Cardiac muscle cell (in vitro differentiated cells and primary cell): ENCODE measurements around the gene SLC35B2. TPM values are rescaled to one million over a fixed set of nuclear protein-coding genes. Genes with fewer than 3 reads are reported as not detected.
A peak's percentile ranks its signal among the peaks of the same experiment; 100 is the strongest.

Experiments
- DNase-seq, 2 donors: peaks; one replicate each; pipeline versions ENCODE4 v3.0.0 to v3.0.0-alpha.2; 2010 to 2017; ENCODE audit warnings: low read depth in 1 of 2, low spot score in 1 of 2
- H3K27ac ChIP-seq: fragments of 200-600 bp; sonication (generic); 2 replicates; pipeline ENCODE4 v1.5.1; 2016
- H3K27me3 ChIP-seq: fragments of 200-600 bp; sonication (generic); 2 replicates; pipeline ENCODE4 v1.6.0; 2016; ENCODE audit warnings: control low read depth
- H3K36me3 ChIP-seq: fragments of 200-600 bp; sonication (generic); 2 replicates; pipeline ENCODE4 v1.5.1; 2016; ENCODE audit warnings: control low read depth
- H3K4me1 ChIP-seq: fragments of 200-600 bp; sonication (generic); 2 replicates; pipeline ENCODE4 v1.8.1; 2017; ENCODE audit warnings: low read depth, mild to moderate bottlenecking, mixed run types
- H3K4me3 ChIP-seq: fragments of 200-600 bp; sonication (generic); 2 replicates; pipeline ENCODE4 v1.5.1; 2016; ENCODE audit warnings: mild to moderate bottlenecking
- H3K9me3 ChIP-seq: fragments of 200-600 bp; sonication (generic); 2 replicates; pipeline ENCODE4 v1.5.1; 2017; ENCODE audit warnings: low read depth, mild to moderate bottlenecking, control low read depth
- polyA plus RNA-seq: library from polyadenylated mRNA; unstranded; fragments of >200 nt; fragmentation: Nextera tagmentation; extraction: Ambion mirVana; gene quantifications from 2 replicates; pipeline ENCODE4 v1.2.1, GENCODE V29; 2016
- total RNA-seq: library from RNA; depleted of rRNA; stranded (reverse); fragments of >200 nt; gene quantifications from 2 replicates; pipeline ENCODE4 v1.2.3, GENCODE V29; 2016
- TF ChIP-seq, protein P1 (sequence below): IDR thresholded peaks from 2 replicates; pipeline ENCODE4 v1.5.1; 2012; ENCODE audit warnings: low read depth, mild to moderate bottlenecking, low read length

The SLC35B2 gene
- total and polyA plus RNA-seq, 2 experiments from 2014 or later, result 34.3 to 63.3 TPM

DNA sequence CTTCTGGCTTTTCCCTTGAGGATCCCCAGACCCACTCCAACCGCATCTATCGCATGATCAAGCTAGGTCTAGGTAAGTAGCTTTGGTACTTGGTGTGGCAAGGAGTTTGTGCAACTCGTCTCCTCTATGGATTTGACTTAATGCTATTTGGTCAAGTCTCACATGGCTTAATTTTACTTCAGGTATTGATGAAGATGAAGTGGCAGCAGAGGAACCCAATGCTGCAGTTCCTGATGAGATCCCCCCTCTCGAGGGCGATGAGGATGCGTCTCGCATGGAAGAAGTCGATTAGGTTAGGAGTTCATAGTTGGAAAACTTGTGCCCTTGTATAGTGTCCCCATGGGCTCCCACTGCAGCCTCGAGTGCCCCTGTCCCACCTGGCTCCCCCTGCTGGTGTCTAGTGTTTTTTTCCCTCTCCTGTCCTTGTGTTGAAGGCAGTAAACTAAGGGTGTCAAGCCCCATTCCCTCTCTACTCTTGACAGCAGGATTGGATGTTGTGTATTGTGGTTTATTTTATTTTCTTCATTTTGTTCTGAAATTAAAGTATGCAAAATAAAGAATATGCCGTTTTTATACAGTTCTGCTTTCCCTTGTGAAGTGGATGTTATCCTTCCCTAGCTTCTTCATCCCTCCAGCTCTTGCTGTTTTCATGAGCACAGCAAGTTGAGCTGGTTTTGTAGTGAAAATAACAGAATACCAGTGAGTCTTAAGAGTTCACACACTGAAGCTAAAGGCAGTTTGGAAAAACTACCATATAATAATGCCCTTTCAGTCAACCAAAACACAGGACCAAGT is 3.8 kb downstream of the SLC35B2 start:
- Histone ChIP-seq H3K27ac (no peak overlapping the region), H3K4me1 (peaks cover 6% of the 10 kb centered on the region), H3K9me3 (no peaks in the 10 kb centered on the region), H3K4me3 (no peak overlapping the region), H3K36me3 (peaks cover 70% of the 10 kb centered on the region), H3K27me3 (no peaks in the 10 kb centered on the region)
- TF ChIP-seq, protein P1, sequence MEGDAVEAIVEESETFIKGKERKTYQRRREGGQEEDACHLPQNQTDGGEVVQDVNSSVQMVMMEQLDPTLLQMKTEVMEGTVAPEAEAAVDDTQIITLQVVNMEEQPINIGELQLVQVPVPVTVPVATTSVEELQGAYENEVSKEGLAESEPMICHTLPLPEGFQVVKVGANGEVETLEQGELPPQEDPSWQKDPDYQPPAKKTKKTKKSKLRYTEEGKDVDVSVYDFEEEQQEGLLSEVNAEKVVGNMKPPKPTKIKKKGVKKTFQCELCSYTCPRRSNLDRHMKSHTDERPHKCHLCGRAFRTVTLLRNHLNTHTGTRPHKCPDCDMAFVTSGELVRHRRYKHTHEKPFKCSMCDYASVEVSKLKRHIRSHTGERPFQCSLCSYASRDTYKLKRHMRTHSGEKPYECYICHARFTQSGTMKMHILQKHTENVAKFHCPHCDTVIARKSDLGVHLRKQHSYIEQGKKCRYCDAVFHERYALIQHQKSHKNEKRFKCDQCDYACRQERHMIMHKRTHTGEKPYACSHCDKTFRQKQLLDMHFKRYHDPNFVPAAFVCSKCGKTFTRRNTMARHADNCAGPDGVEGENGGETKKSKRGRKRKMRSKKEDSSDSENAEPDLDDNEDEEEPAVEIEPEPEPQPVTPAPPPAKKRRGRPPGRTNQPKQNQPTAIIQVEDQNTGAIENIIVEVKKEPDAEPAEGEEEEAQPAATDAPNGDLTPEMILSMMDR, result peak; percentile 56
- DNase-seq, result peak; percentile 50 to 65

DNA sequence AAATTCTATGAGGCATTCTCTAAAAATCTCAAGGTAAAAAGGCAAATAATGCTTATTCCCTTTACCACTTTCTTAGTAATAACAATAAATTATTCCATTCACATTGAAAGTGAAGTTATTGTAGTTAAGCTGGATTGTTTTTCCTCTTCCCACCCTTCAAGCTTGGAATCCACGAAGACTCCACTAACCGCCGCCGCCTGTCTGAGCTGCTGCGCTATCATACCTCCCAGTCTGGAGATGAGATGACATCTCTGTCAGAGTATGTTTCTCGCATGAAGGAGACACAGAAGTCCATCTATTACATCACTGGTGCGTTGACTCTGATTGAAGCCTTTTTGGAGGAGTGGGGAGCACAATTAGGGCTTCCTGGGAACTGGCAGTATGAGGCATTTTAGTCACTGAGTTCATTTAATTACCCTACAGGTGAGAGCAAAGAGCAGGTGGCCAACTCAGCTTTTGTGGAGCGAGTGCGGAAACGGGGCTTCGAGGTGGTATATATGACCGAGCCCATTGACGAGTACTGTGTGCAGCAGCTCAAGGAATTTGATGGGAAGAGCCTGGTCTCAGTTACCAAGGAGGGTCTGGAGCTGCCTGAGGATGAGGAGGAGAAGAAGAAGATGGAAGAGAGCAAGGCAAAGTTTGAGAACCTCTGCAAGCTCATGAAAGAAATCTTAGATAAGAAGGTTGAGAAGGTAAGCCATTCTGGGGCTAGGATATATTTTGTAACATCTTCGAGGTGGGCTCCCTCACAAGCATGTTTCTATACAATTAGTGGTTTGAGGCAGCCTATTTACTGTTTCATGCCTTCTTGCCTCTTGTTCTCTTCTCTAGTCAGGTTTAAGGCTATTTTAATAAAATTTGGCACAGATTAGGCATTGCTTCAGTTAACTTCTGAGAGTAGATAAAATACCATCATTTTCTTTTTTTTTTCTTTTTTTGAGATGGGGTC is 5.5 kb downstream of the SLC35B2 start:
- H3K27me3 ChIP-seq, result no peaks in the 10 kb centered on the region
- no peaks in the 10 kb centered on the region for H3K9me3 ChIP-seq
- peak overlapping the region; percentile 16 for H3K27ac ChIP-seq
- no peak overlapping the region for H3K4me3 ChIP-seq
- no peak for DNase-seq
- TF ChIP-seq, protein P1, result no peak
- H3K4me1 ChIP-seq, result peaks cover 8% of the 10 kb centered on the region
- H3K36me3 ChIP-seq, result peaks cover 70% of the 10 kb centered on the region

DNA sequence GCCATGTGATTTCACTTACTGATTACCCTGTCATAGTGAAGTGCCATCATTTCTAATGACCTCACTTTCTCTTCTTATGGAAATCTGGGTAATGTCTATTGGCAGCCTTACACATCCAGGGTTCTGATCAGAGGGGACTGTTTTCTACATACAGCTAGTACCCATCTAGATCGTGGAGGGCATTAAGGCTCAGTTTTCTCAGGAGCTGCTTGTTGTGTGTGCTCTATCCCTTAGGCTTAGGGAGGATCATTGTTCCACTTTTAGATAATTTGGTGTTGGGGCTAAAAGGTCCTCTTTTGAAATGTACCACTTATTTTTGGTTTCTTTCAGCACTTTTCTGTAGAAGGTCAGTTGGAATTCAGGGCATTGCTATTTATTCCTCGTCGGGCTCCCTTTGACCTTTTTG is 6.6 kb downstream of the SLC35B2 start:
- Histone ChIP-seq H3K9me3 (no peaks in the 10 kb centered on the region), H3K27ac (peak overlapping the region; percentile 23), H3K4me1 (peaks cover 8% of the 10 kb centered on the region), H3K4me3 (no peak overlapping the region), H3K36me3 (peaks cover 69% of the 10 kb centered on the region), H3K27me3 (no peaks in the 10 kb centered on the region)
- TF ChIP-seq, protein P1, result no peak
- no peak for DNase-seq

DNA sequence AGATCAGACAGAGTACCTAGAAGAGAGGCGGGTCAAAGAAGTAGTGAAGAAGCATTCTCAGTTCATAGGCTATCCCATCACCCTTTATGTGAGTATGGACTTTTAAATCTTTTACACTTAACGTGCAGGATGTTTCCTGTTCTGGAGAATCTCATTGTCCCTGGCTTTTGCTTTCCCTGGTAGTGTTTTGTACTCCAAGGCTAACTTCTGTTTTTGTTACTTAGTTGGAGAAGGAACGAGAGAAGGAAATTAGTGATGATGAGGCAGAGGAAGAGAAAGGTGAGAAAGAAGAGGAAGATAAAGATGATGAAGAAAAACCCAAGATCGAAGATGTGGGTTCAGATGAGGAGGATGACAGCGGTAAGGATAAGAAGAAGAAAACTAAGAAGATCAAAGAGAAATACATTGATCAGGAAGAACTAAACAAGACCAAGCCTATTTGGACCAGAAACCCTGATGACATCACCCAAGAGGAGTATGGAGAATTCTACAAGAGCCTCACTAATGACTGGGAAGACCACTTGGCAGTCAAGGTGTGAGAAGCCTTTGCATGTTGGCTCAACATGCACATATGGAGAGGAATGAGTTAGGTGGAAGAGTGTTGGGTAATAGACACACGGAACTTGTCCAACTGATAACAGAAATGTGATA is 7.1 kb downstream of the SLC35B2 start:
- no peaks in the 10 kb centered on the region for H3K27me3 ChIP-seq
- DNase-seq, result no peak
- H3K9me3 ChIP-seq, result no peaks in the 10 kb centered on the region
- H3K36me3 ChIP-seq, result peaks cover 64% of the 10 kb centered on the region
- H3K4me3 ChIP-seq, result no peak overlapping the region
- TF ChIP-seq, protein P1, result no peak
- H3K4me1 ChIP-seq, result peaks cover 8% of the 10 kb centered on the region
- no peak overlapping the region for H3K27ac ChIP-seq

DNA sequence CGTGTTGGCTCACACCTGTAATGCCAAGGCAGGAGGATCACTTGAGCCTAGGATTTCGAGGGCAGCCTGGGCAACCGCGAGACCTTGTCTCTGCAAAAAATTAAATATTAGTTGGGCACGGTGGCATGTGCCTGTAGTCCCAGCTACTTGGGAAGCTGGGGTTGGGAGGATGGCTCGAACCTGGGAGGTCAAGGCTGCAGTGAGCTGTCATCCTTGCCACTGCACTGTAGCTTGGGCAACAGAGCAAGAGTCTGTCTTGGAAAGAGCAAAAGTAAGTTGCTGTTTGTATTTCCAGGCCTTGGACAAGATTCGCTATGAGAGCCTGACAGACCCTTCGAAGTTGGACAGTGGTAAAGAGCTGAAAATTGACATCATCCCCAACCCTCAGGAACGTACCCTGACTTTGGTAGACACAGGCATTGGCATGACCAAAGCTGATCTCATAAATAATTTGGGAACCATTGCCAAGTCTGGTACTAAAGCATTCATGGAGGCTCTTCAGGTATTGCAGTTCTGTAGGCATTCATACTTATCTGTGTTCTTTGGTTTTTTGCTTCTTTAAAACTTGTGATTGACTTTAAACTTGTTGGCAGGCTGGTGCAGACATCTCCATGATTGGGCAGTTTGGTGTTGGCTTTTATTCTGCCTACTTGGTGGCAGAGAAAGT is 8.1 kb downstream of the SLC35B2 start:
- no peaks in the 10 kb centered on the region for H3K27me3 ChIP-seq
- H3K27ac ChIP-seq, result peak overlapping the region; percentile 31
- DNase-seq, result no peak
- TF ChIP-seq, protein P1, result no peak
- H3K4me3 ChIP-seq, result no peak overlapping the region
- peaks cover 54% of the 10 kb centered on the region for H3K36me3 ChIP-seq
- peaks cover 8% of the 10 kb centered on the region for H3K4me1 ChIP-seq
- no peaks in the 10 kb centered on the region for H3K9me3 ChIP-seq
